Renal pelvis (tissue), 12 donors: Measurements from ENCODE around the gene TAF11L14. TPM values are rescaled to one million over a fixed set of nuclear protein-coding genes. Genes with fewer than 3 reads are reported as not detected.
"Not testable (repeated sequence)": the region's sequence is repeated elsewhere in the genome, so short reads cannot be mapped to it uniquely, and the experiment has no call there.

ENCODE experiments used
- DNase-seq: peaks from one replicate; pipeline ENCODE4 v3.0.0-alpha.2; 2013
- long read RNA-seq, 16 experiments: transcript quantifications; one replicate each; lab custom pipeline, GENCODE V29; 2026
- polyA plus RNA-seq, 3 donors: library from polyadenylated mRNA; unstranded; fragments of 120-200 nt; gene quantifications; one replicate each; pipeline ENCODE4 v1.2.1, GENCODE V29; 2013; ENCODE audit not compliant: insufficient read length in 3 of 3

Gene TAF11L14
- polyA plus RNA-seq = not detected
- long read RNA-seq, donor 1 = 0 reads
- long read RNA-seq, donor 2 = 0 reads
- long read RNA-seq, donor 3 = 0 reads
- long read RNA-seq, donor 4 = 0 reads
- long read RNA-seq, donor 5 = 0 reads
- long read RNA-seq, donor 6 = 0 reads
- long read RNA-seq, donor 7 = 0 reads
- long read RNA-seq, donor 8 = 0 reads
- long read RNA-seq, donor 9 = 0 reads
- long read RNA-seq, donor 10 = 0 reads
- long read RNA-seq, donor 11 = 0 reads
- long read RNA-seq, donor 12 = 0 reads
- long read RNA-seq, donor 13 = 0 reads
- long read RNA-seq, donor 14 = 0 reads
- long read RNA-seq, donor 15 = 0 reads
- long read RNA-seq, donor 16 = 0 reads

GRCh38 chr5:17634160-17634559 is at the start of gene TAF11L14:
Gene TAF11L14, plus strand, starts transcription at chr5:17634460.
- no peak for DNase-seq

- DNase-seq = not testable (repeated sequence)
Measured at GRCh38 chr5:17585658-17586057, 48.6 kb upstream of the TAF11L14 start, which contains the start of gene TAF11L7. Gene TAF11L7, minus strand, starts transcription at chr5:17585758.

GRCh38 chr5:17590860-17591259 is 43.4 kb upstream of the TAF11L14 start, which contains the start of gene TAF11L8:
Gene TAF11L8, minus strand, starts transcription at chr5:17590960.
- DNase-seq = not testable (repeated sequence)

- DNase-seq = not testable (repeated sequence)
Measured at GRCh38 chr5:17594255-17594654, 40.0 kb upstream of the TAF11L14 start, which contains the start of gene TAF11L9. Gene TAF11L9, minus strand, starts transcription at chr5:17594394.

- DNase-seq = not testable (repeated sequence)
Measured at GRCh38 chr5:17597728-17598127, 36.5 kb upstream of the TAF11L14 start, which contains the start of gene TAF11L10. Gene TAF11L10, minus strand, starts transcription at chr5:17597828.

- not testable (repeated sequence) for DNase-seq
Measured at GRCh38 chr5:17603880-17604279, 30.4 kb upstream of the TAF11L14 start, which contains the start of gene TAF11L11. Gene TAF11L11, plus strand, starts transcription at chr5:17604183.

- DNase-seq = no peak
Measured at GRCh38 chr5:17604951-17605350, 29.3 kb upstream of the TAF11L14 start.

GRCh38 chr5:17607461-17607860 is 26.8 kb upstream of the TAF11L14 start:
- not testable (repeated sequence) for DNase-seq

- DNase-seq = not testable (repeated sequence)
Measured at GRCh38 chr5:17610092-17610491, 24.2 kb upstream of the TAF11L14 start, which contains the start of gene TAF11L12. Gene TAF11L12, plus strand, starts transcription at chr5:17610392.

GRCh38 chr5:17614872-17615605 is 19.2 kb upstream of the TAF11L14 start:
- DNase-seq = no peak

GRCh38 chr5:17619354-17619753 is 14.9 kb upstream of the TAF11L14 start:
- DNase-seq = no peak

- no peak for DNase-seq
Measured at GRCh38 chr5:17620627-17621026, 13.6 kb upstream of the TAF11L14 start.

- DNase-seq = no peak
Measured at GRCh38 chr5:17625686-17626085, 8.6 kb upstream of the TAF11L14 start.

- DNase-seq = not testable (repeated sequence)
Measured at GRCh38 chr5:17631788-17632187, 2.5 kb upstream of the TAF11L14 start, which contains the start of gene TAF11L13. Gene TAF11L13, plus strand, starts transcription at chr5:17632088.

GRCh38 chr5:17649232-17649631 is 15.0 kb downstream of the TAF11L14 start:
- not testable (repeated sequence) for DNase-seq

GRCh38 chr5:17655201-17655759 is 21.0 kb downstream of the TAF11L14 start:
- not testable (repeated sequence) for DNase-seq

- DNase-seq = no peak
Measured at GRCh38 chr5:17655921-17656320, 21.7 kb downstream of the TAF11L14 start.

GRCh38 chr5:17663182-17663581 is 28.9 kb downstream of the TAF11L14 start:
- DNase-seq = no peak

GRCh38 chr5:17665836-17666235 is 31.6 kb downstream of the TAF11L14 start:
- DNase-seq = no peak

GRCh38 chr5:17666726-17667235 is 32.5 kb downstream of the TAF11L14 start:
- DNase-seq = no peak

- no peak for DNase-seq
Measured at GRCh38 chr5:17670353-17670752, 36.1 kb downstream of the TAF11L14 start.
